HK-2 (cell line): ENCODE results near the gene MAP3K13.
A peak's percentile ranks its signal among the peaks of the same experiment; 100 is the strongest.
"Not testable (repeated sequence)": the region's sequence is repeated elsewhere in the genome, so short reads cannot be mapped to it uniquely, and the experiment has no call there.

Source experiments
- DNase-seq: peaks from one replicate; pipeline ENCODE4 v3.0.0-alpha.2; 2018; ENCODE audit not compliant: unreplicated experiment

The MAP3K13 gene

GRCh38 chr3:185448107-185448506 lies 85.2 kb downstream of the MAP3K13 start:
- DNase-seq, result no peak

DNA sequence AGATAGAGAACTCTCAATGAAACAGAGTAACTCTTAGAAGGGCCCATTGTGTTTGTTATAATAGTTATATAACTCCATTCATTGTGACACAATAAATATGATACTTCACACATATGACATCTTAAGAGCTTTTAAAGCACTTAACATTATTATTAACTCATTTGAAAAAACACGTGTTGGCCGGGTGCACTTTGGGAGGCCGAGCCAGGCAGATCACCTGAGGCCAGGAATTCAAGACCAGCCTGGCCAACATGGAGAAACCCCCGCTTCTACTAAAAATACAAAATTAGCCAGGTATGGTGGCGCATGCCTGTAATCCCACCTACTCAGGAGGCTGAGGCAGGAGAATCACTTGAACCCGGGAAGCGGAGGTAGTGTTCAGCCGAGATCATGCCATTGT lies 88.5 kb downstream of the MAP3K13 start:
- not testable (repeated sequence) for DNase-seq

GRCh38 chr3:185457376-185457775 lies 94.4 kb downstream of the MAP3K13 start:
- DNase-seq, result no peak

DNA sequence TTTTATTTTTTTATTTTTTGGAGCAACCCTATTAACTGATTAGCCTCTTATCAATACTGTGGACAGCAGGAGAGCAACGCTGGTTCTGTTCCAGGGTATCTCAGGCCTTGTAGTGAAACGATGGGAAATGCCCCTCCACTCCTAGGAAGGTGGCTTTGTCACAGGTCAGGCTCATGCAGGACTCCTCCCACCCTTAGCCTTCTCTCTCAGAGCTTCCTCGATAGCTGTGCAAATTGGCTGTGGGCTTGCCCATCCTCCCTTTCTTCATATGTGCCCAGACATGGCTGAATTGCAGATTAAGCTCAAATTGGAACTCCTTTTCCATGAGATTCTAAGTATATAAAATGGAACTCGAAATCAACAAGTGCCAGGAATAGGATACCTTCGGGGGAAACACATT lies 97.4 kb downstream of the MAP3K13 start:
- DNase-seq, result no peak

- no peak for DNase-seq
These were observed 97.9 kb downstream of the MAP3K13 start for GRCh38 chr3:185460719-185461350.

DNA sequence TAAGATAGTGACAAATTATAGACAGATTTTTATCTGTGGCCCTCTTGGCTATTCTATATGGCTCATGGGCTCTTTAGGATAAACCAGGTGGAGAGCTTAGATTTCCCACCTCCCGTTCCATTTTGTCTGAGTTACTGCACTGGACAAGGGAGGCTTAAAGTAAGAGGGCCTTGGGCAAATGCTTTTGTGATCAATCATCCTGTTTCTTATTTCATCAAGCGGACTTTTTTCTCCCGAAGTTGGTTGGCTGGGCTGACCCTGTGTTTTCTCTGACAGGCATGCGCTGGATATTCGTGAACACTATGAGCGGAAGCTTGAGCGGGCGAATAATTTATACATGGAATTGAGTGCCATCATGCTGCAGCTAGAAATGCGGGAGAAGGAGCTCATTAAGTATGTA lies 102.5 kb downstream of the MAP3K13 start:
- no peak for DNase-seq

DNA sequence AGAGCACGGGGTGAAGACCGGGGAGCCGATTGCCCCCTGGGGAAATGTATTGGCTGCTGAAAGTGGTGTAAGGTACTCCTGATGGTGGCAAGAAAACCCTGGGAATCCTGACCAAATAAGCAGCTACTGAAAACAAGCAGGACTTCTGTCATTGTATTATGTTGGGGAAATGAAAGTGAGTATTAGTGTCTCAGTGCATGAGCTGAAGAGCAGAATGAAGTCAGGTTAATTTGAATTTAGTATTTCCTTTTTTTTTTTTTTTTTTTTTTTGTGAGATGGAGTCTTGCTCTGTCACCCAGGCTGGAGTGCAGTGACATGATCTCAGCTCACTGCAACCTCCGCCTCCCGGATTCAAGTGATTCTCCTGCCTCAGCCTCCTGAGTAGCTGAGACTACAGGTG lies 103.2 kb downstream of the MAP3K13 start:
- not testable (repeated sequence) for DNase-seq

- no peak for DNase-seq
These were observed 106.6 kb downstream of the MAP3K13 start for GRCh38 chr3:185469542-185469941.

DNA sequence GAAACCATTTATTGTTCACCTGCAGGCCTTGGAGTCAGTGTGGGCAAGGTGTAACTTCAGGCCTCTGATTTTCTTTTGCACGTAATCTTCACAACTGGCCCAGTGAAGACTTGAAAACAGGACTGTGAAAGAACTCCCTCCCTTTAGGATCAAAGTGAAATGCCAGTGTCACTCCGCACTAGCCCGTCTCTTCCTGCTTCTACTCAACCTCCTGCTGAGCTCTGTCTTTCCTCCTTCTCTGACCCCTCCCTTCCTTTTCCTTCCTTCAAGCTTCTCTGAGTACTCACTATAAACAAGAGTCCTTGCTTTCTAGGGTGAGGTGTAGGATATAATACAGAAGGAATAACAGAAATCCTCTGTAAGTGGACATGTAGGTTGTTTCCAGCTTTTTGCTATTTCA lies 107.4 kb downstream of the MAP3K13 start:
- no peak for DNase-seq

- no peak for DNase-seq
These were observed 110.4 kb downstream of the MAP3K13 start for GRCh38 chr3:185473290-185473815.

DNA sequence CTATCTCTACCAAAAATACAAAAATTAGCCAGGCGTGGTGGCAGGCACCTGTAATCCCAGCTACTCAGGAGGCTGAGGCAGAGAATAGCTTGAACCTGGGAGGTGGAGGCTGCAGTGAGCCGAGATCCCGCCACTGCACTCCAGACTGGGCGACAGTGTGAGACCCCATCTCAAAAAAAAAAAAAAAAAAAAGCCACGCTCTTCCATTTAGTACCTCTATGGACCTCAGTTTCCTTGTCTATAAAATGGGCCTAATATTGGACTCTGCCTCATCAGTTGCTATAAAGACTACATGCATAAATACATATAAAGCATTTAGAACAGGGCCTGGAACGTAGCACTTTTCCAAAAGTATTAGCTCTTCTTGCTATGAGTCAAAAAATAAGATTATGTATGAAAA lies 112.0 kb downstream of the MAP3K13 start:
- not testable (repeated sequence) for DNase-seq

DNA sequence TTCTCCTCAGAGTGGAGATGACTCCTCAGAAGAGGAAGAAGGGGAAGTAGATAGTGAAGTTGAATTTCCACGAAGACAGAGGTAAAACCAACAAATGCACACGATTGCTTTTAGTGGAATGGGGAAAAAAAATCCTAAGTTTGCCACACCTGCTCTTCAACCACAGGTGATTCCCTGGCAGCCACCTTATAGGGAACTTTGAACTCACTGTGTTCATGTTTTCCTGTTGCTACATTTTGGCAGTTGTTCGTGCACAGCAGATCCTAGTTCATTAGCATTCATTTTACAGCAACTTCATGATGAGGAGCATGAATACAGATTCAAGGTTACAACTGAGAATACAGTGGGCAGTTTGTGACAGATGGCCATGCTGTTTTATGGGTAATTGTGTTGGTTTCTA lies 114.4 kb downstream of the MAP3K13 start:
- no peak for DNase-seq

GRCh38 chr3:185479373-185479945 lies 116.5 kb downstream of the MAP3K13 start:
- no peak for DNase-seq

DNA sequence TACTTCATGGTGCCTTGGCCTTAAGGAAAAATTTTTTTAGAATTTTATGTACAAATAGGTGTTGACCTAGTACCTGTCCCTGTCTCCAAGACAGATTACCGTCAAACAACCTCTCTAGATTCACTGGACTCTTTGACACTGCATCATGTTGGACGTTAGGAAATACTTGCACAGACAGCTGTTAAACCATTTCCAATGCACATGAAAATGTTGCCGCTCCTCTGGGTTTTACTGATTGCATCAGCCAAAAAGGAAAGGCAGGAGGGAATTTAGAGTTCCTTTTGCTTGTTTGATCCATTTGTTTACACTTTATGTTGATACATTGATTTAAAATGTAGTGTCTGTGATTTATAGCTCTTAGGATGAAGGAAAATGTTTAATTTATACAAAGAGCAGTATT lies 121.4 kb downstream of the MAP3K13 start:
- DNase-seq, result no peak

- no peak for DNase-seq
These were observed 123.5 kb downstream of the MAP3K13 start for GRCh38 chr3:185486394-185486793.

- DNase-seq, result no peak
These were observed 125.5 kb downstream of the MAP3K13 start for GRCh38 chr3:185488465-185488864.

- DNase-seq, result no peak
These were observed 126.5 kb downstream of the MAP3K13 start for GRCh38 chr3:185489462-185489861.

- no peak for DNase-seq
These were observed 127.3 kb downstream of the MAP3K13 start for GRCh38 chr3:185490241-185490640.

DNA sequence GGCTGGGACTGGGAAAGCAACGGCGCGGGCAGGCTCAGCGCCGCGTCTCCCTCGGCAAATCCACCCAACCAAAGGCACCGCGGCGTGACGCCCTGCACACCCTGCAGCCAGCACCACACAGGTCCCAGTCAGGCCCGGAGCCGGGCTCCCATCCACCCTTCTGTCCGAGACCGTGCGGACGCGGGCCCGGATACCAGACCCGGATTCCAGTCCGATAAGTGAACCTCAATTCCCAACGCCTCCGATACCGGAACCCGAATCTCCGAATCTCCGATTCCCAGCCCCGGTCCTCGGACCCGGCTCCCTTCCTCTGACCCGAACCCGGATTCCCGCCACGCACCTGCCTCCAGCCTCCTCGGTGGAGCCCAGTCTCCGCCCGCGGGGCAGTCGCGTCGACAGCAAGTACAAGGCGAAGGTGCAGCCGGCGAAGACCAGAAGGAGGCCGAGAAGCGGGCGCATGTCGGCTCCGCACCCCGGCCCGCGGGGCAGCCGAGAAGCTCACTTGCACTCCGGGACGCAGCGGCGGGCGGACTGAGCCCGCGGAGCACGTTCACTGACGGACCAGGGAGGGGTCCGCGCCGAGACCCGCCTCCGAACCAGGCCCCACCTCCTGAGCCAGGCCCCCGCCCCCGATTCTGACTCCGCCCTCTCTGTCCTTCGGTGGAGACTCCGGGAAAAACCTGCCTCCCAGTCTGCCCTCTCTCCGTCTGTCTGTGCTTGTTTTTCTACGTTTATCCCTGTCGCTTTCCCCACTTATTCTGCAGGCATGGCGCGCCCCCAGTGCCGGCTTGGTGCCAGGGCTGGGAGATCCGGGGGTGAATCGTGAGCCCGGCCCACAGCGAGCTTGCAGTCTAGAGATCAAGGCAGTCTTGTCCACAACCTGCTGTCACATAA lies 135.8 kb downstream of the MAP3K13 start, which contains the start of gene TMEM41A:
TMEM41A (minus strand) TSS at position 533 of the 894 bp plus-strand sequence; CDS start at position 459, 74 bp downstream.
- peak; percentile 97 for DNase-seq

DNA sequence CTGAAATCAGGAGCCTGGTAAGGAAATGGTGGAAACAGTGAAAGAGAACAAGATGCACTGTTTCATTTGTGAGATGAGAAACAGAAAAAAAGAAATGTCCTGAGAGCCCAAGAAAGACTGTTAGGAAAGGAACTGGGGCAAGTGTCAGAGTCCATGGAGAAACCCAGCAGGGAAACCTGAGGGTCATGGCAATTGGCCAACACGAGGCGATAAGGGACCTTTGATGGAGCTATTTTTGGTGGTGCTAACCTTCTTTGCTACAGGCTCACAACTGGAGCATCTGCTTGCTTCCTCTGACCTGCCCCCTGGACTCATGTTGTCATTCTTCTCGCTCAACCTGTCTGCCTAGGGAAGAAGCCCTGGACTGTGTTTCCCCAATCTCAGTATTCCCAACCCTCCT lies 140.1 kb downstream of the MAP3K13 start:
- DNase-seq, result no peak

DNA sequence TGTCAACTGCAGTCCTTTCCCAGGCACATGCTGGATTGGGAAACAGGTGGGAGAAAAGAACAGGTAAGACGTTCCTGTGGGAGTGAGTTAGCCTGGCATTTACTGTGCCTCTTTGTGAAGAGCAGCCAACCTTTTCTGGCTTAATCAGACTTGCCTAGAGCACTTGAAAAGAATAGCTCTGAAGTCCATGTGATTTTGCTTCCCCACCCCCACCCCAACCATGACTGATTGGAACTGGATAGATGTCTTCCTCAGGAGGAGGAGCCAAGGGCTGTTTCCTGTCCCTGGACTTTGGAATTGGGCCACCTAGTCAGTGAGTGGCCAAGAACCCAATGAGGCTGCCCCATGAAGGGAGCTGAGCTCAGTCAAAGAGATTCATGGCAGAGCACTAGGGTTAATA lies 140.6 kb downstream of the MAP3K13 start:
- no peak for DNase-seq

DNA sequence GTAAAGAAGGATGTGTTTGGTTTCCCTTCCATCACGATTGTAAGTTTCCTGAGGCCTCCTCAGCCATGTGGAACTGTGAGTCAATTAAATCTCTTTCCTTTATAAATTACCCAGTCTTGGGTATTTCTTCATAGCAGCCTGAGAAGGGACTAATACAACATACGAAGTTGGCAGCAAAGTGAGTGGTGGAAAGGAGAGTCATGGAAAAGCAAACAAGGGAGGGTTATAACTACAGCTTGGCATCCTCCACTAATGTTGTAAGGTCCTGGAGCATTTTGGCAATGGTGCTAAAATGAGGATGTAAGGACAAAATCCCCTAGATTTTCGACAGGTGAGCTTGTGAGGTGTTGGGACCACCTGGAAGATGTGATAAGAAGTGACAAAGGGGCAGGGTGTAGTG lies 141.7 kb downstream of the MAP3K13 start:
- no peak for DNase-seq

DNA sequence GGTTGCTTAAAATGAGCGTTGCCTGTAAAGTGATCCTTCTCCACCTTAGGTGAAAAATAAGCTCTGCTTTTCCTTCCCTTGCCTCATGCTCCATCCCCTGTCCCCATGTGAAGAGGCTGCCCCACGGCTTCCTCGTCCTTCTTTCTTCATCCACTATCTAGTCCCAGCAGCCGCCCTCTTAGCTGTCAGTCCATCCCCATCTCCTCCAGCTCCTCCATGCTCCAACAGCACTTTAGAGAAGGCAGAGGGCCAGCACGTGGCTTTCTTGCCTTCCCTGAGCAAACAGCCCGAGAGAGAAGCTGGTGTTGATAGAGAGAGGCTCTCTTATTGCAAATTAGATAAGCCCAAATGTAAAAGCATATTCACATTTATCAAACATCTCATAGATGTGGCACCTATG lies 144.9 kb downstream of the MAP3K13 start:
- DNase-seq, result no peak
